HepG2 (cell line): ENCODE results near the gene NDE1. TPM values are rescaled to one million over a fixed set of nuclear protein-coding genes. Genes with fewer than 3 reads are reported as not detected.

Experiments used
- DPF2 ChIP-seq: sonication (generic); formaldehyde crosslinking; IDR thresholded peaks from 2 replicates; pipeline ENCODE4 v1.4.0; 2020; ENCODE audit warnings: mild to moderate bottlenecking, low read depth, missing genetic modification reagents, borderline replicate concordance
- HNRNPLL ChIP-seq: fragments of 200-400 bp; formaldehyde crosslinking; IDR thresholded peaks from 2 replicates; pipeline ENCODE4 v1.6.1; 2017; ENCODE audit warnings: mild to moderate bottlenecking, low read depth, low read length; ENCODE audit not compliant: poor library complexity, severe bottlenecking
- HOXA5 ChIP-seq: sonication (generic); formaldehyde crosslinking; IDR thresholded peaks from 2 replicates; pipeline ENCODE4 v1.4.0; 2020; ENCODE audit warnings: missing genetic modification reagents
- NFIC ChIP-seq: IDR thresholded peaks from 2 replicates; pipeline ENCODE4 v1.6.1; 2012; ENCODE audit warnings: mild to moderate bottlenecking, low read length, inconsistent platforms
- PAF1 ChIP-seq: IDR thresholded peaks from 2 replicates; pipeline ENCODE4 v1.6.1; 2016; ENCODE audit warnings: missing genetic modification reagents, missing compliant biosample characterization
- STAT6 ChIP-seq: sonication (generic); formaldehyde crosslinking; IDR thresholded peaks from 2 replicates; pipeline ENCODE4 v1.4.0; 2020; ENCODE audit warnings: missing genetic modification reagents, mild to moderate bottlenecking, borderline replicate concordance
- TEAD3 ChIP-seq: optimal IDR thresholded peaks from 2 replicates; pipeline ENCODE3; 2016; ENCODE audit warnings: borderline replicate concordance
- XBP1 ChIP-seq: sonication (generic); formaldehyde crosslinking; IDR thresholded peaks from 2 replicates; pipeline ENCODE4 v1.5.0; 2020; ENCODE audit warnings: missing genetic modification reagents
- ZNF142 ChIP-seq: sonication (generic); formaldehyde crosslinking; IDR thresholded peaks from 2 replicates; pipeline ENCODE4 v1.4.0; 2020; ENCODE audit warnings: missing genetic modification reagents
- ZNF24 ChIP-seq: fragments of 450-650 bp; IDR thresholded peaks from 2 replicates; pipeline ENCODE4 v1.6.1; 2017; ENCODE audit warnings: antibody characterized with exemption, mild to moderate bottlenecking
- ZNF576 ChIP-seq: sonication (generic); formaldehyde crosslinking; IDR thresholded peaks from 2 replicates; pipeline ENCODE4 v1.4.0; 2020; ENCODE audit warnings: mild to moderate bottlenecking, missing genetic modification reagents
- ZNF724P ChIP-seq: sonication (generic); formaldehyde crosslinking; IDR thresholded peaks from 2 replicates; pipeline ENCODE4 v1.8.0; 2022; ENCODE audit warnings: missing genetic modification reagents, borderline replicate concordance
- ZSCAN5A ChIP-seq: sonication (generic); formaldehyde crosslinking; IDR thresholded peaks from 2 replicates; pipeline ENCODE4 v1.8.0; 2022; ENCODE audit warnings: mild to moderate bottlenecking, missing genetic modification reagents, borderline replicate concordance
- polyA plus RNA-seq, 8 experiments: library from polyadenylated mRNA; depleted of rRNA in 3 of 8; stranded (reverse) in 7 of 8; unstranded in 1 of 8; fragments of >200 nt; fragmentation: Illumina TruSeq in 4 of 8; extraction: Trizol in 4 of 8; gene quantifications; 2 replicates each; pipeline versions ENCODE4 v1.2.1 to v1.2.3, GENCODE V29; 2011 to 2016; ENCODE audit warnings: low read depth in 4 of 8, missing spikeins in 1 of 8, mixed read lengths in 1 of 8; ENCODE audit not compliant: insufficient read depth in 1 of 8
- total RNA-seq, 5 experiments: library from RNA; depleted of rRNA; stranded (reverse); fragments of >200 nt; fragmentation: Illumina TruSeq; extraction: Trizol; gene quantifications; 2 replicates each; pipeline ENCODE4 v1.2.3, GENCODE V29; 2016; ENCODE audit warnings: low read depth in 1 of 5
- TF ChIP-seq, protein P1 (sequence below): sonication (generic); formaldehyde crosslinking; IDR thresholded peaks from 2 replicates; pipeline ENCODE4 v1.5.0; 2020; ENCODE audit warnings: missing genetic modification reagents

NDE1 gene
- total and polyA plus RNA-seq, 2 of the 13 experiments (the other 11 are each of a cell fraction or from before 2014, with no cell fraction given) = 40.9 to 72.5 TPM

- TF ChIP-seq DPF2 (CRISPR knock-in tag) (peak; percentile 9; the same call in 1 of the 2 replicates), XBP1 (CRISPR knock-in tag) (0 out of 2 replicates have a peak, but pooled peaks have one; percentile 57), ZNF724P (CRISPR knock-in tag) (0 out of 2 replicates have a peak, but pooled peaks have one; percentile 7), HOXA5 (CRISPR knock-in tag) (no peak), ZNF142 (peak; percentile 40; the same call in 1 of the 2 replicates), HNRNPLL (peak; percentile 94), NFIC (peak; percentile 17), TEAD3 (CRISPR knock-in tag) (no peak), ZNF576 (CRISPR knock-in tag) (peak; percentile 53; the same call in 1 of the 2 replicates), STAT6 (CRISPR knock-in tag) (0 out of 2 replicates have a peak, but pooled peaks have one; percentile 38), ZNF24 (0 out of 2 replicates have a peak, but pooled peaks have one; percentile 21), ZSCAN5A (peak; percentile 89), PAF1 (peak; percentile 30; the same call in 1 of the 2 replicates)
- TF ChIP-seq, protein P1, sequence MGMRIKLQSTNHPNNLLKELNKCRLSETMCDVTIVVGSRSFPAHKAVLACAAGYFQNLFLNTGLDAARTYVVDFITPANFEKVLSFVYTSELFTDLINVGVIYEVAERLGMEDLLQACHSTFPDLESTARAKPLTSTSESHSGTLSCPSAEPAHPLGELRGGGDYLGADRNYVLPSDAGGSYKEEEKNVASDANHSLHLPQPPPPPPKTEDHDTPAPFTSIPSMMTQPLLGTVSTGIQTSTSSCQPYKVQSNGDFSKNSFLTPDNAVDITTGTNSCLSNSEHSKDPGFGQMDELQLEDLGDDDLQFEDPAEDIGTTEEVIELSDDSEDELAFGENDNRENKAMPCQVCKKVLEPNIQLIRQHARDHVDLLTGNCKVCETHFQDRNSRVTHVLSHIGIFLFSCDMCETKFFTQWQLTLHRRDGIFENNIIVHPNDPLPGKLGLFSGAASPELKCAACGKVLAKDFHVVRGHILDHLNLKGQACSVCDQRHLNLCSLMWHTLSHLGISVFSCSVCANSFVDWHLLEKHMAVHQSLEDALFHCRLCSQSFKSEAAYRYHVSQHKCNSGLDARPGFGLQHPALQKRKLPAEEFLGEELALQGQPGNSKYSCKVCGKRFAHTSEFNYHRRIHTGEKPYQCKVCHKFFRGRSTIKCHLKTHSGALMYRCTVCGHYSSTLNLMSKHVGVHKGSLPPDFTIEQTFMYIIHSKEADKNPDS = peak; percentile 95
Observed at GRCh38 chr16:15643048-15643945, 6.7 kb upstream of the NDE1 start, which contains the start of gene MARF1 (continued).
